ENCODE data around the gene FURIN. TPM values are rescaled to one million over a fixed set of nuclear protein-coding genes. Genes with fewer than 3 reads are reported as not detected.

The FURIN gene
- polyA plus RNA-seq, 2 of the 4 experiments (the other 2 are of a cell fraction) = 16.8 to 33.3 TPM

DNA sequence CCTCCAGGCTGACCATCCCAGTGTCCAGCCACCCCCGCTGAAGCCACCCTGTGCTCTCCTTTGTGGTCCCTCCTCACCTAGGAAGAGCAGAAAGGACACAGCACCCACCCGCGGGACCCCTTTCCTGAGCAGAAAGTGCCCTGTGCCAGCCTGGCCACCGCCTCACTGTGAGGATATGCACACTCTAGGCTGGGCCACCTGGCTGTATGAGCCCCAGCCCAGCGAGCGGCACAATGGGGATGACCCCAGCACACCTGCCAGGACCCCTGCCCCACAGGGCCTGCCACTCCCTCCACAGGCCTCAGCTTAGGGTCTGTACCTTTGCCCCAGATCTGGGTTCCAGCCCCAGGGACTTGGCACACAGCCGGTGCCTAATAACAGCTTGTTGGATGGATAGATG lies 47.9 kb upstream of the FURIN start:
- Histone ChIP-seq H3K4me3 (no peak overlapping the region), H3K27ac (no peak overlapping the region), H3K4me2 (no peak overlapping the region), H3K4me1 (peaks cover 15% of the 10 kb centered on the region; the same call in 2 of the 3 replicates), H3K9me3 (no peaks in the 10 kb centered on the region)
- ATAC-seq (no peak), DNase-seq (ENCODE audit: low read depth in 1 of 2, low spot score in 1 of 2) (no peak), FAIRE-seq (no peak)
- ChIA-PET POLR2A (no interaction called here), CTCF (interaction anchor here (0.6 to 0.7 kb wide), 2 partner anchors 17 to 151 kb away, joined by 3 read pairs; no protein-coding TSS in a partner anchor)
- TF ChIP-seq, protein P1, sequence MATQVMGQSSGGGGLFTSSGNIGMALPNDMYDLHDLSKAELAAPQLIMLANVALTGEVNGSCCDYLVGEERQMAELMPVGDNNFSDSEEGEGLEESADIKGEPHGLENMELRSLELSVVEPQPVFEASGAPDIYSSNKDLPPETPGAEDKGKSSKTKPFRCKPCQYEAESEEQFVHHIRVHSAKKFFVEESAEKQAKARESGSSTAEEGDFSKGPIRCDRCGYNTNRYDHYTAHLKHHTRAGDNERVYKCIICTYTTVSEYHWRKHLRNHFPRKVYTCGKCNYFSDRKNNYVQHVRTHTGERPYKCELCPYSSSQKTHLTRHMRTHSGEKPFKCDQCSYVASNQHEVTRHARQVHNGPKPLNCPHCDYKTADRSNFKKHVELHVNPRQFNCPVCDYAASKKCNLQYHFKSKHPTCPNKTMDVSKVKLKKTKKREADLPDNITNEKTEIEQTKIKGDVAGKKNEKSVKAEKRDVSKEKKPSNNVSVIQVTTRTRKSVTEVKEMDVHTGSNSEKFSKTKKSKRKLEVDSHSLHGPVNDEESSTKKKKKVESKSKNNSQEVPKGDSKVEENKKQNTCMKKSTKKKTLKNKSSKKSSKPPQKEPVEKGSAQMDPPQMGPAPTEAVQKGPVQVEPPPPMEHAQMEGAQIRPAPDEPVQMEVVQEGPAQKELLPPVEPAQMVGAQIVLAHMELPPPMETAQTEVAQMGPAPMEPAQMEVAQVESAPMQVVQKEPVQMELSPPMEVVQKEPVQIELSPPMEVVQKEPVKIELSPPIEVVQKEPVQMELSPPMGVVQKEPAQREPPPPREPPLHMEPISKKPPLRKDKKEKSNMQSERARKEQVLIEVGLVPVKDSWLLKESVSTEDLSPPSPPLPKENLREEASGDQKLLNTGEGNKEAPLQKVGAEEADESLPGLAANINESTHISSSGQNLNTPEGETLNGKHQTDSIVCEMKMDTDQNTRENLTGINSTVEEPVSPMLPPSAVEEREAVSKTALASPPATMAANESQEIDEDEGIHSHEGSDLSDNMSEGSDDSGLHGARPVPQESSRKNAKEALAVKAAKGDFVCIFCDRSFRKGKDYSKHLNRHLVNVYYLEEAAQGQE (IDR thresholded peaks at IDR 0.05) = no peak
- TF ChIP-seq HOXA7 (CRISPR knock-in tag; IDR thresholded peaks at IDR 0.05) (no peak), ZSCAN20 (CRISPR knock-in tag; IDR thresholded peaks at IDR 0.05) (no peak), POLR2A (IDR thresholded peaks at IDR 0.05; ENCODE audit: low read length) (no peak), EHMT2 (IDR thresholded peaks at IDR 0.05; ENCODE audit: low read depth) (no peak), FOSL2 (IDR thresholded peaks at IDR 0.05) (no peak), FOSL2 (CRISPR knock-in tag; IDR thresholded peaks at IDR 0.05) (no peak), NPAS2 (CRISPR knock-in tag; IDR thresholded peaks at IDR 0.05; ENCODE audit: borderline replicate concordance) (no peak), EP300 (IDR thresholded peaks at IDR 0.05) (no peak), GATA3 (IDR thresholded peaks at IDR 0.05; ENCODE audit: borderline replicate concordance) (no peak), HEYL (CRISPR knock-in tag; IDR thresholded peaks at IDR 0.05) (no peak), KDM5A (IDR thresholded peaks at IDR 0.05) (no peak), PHF8 (IDR thresholded peaks at IDR 0.05; ENCODE audit: borderline replicate concordance, low read depth) (no peak)
- TF ChIP-seq, protein P2, sequence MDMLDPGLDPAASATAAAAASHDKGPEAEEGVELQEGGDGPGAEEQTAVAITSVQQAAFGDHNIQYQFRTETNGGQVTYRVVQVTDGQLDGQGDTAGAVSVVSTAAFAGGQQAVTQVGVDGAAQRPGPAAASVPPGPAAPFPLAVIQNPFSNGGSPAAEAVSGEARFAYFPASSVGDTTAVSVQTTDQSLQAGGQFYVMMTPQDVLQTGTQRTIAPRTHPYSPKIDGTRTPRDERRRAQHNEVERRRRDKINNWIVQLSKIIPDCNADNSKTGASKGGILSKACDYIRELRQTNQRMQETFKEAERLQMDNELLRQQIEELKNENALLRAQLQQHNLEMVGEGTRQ (IDR thresholded peaks at IDR 0.05) = no peak
- TF ChIP-seq, protein P3, sequence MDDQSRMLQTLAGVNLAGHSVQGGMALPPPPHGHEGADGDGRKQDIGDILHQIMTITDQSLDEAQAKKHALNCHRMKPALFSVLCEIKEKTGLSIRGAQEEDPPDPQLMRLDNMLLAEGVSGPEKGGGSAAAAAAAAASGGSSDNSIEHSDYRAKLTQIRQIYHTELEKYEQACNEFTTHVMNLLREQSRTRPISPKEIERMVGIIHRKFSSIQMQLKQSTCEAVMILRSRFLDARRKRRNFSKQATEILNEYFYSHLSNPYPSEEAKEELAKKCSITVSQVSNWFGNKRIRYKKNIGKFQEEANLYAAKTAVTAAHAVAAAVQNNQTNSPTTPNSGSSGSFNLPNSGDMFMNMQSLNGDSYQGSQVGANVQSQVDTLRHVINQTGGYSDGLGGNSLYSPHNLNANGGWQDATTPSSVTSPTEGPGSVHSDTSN (IDR thresholded peaks at IDR 0.05) = no peak
- TF ChIP-seq, protein P4, sequence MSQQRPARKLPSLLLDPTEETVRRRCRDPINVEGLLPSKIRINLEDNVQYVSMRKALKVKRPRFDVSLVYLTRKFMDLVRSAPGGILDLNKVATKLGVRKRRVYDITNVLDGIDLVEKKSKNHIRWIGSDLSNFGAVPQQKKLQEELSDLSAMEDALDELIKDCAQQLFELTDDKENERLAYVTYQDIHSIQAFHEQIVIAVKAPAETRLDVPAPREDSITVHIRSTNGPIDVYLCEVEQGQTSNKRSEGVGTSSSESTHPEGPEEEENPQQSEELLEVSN (IDR thresholded peaks at IDR 0.05; ENCODE audit: borderline replicate concordance, low read depth) = no peak
- 75% methylated on average over 5 of the region's 7 CpGs for WGBS (ENCODE audit: missing lambda C conversion rate)

DNA sequence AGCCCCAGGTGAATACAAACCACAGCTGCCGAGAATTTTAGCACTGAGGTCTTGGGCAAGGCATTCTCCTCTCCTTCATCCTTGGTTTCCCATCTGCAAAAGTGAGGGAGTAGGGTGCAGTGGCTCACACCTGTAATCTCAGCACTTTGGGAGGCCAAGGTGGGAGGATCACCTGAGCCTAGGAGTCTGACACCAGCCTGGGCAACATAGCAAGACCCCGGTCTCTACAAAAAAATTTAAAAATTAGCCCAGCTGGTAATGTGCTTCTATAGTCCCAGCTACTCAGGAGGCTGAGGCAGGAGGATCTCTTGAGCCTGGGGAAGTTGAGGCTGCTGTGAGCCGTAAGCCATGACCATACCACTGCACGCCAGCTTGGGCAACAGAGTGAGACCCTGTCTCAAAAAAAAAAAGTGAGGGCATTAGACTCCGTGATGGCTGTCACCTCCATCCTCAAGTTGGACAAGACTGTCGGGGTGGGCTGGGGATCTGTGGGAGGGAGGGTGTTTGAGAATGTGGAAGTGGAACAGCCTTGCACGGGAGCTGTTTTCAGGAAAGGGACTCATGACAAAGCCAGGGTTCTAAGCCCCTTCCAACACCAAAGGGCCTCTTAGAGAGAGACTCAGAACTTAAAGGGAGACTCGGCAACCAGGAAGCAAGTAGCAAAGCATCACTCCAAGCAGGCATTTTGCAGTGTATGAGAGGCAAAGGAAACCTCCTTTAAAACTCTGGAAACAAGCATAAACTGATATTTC lies 46.0 kb upstream of the FURIN start:
- H3K4me3 ChIP-seq = no peak overlapping the region
- ATAC-seq (no peak), FAIRE-seq (no peak), DNase-seq (ENCODE audit: low read depth in 1 of 2, low spot score in 1 of 2) (no peak)
- ChIA-PET CTCF (interaction anchor here (0.9 to 1.3 kb wide), 5 partner anchors 11 to 205 kb away, joined by 3 to 6 read pairs (median 3); no protein-coding TSS in a partner anchor), POLR2A (no interaction called here)
- peaks cover 15% of the 10 kb centered on the region; the same call in 2 of the 3 replicates for H3K4me1 ChIP-seq
- no peak overlapping the region for H3K4me2 ChIP-seq
- 83% methylated on average over 8 of the region's 8 CpGs for WGBS (ENCODE audit: missing lambda C conversion rate)
- H3K27ac ChIP-seq = no peak overlapping the region
- H3K9me3 ChIP-seq = no peaks in the 10 kb centered on the region
- TF ChIP-seq NFE2L2 (conservative IDR thresholded peaks at IDR 0.05; ENCODE audit: low read length) (no peak), BHLHE40 (IDR thresholded peaks at IDR 0.05; ENCODE audit: low read depth, low read length) (no peak), PHF8 (IDR thresholded peaks at IDR 0.05; ENCODE audit: borderline replicate concordance, low read depth) (no peak), RFX5 (IDR thresholded peaks at IDR 0.05) (no peak), KDM1A (IDR thresholded peaks at IDR 0.05; ENCODE audit: low read depth) (no peak), CEBPB (IDR thresholded peaks at IDR 0.05) (no peak), ZC3H11A (IDR thresholded peaks at IDR 0.05) (no peak), FOXS1 (CRISPR knock-in tag; IDR thresholded peaks at IDR 0.05) (no peak), RNF2 (IDR thresholded peaks at IDR 0.05; ENCODE audit: borderline replicate concordance, low read depth) (no peak), EP300 (IDR thresholded peaks at IDR 0.05) (no peak), RCOR1 (IDR thresholded peaks at IDR 0.05; ENCODE audit: low read depth, low read length) (no peak), CBX8 (IDR thresholded peaks at IDR 0.05) (no peak), GATA3 (IDR thresholded peaks at IDR 0.05; ENCODE audit: borderline replicate concordance) (no peak), TP53 (CRISPR knock-in tag; IDR thresholded peaks at IDR 0.05) (no peak)
- TF ChIP-seq, protein P5, sequence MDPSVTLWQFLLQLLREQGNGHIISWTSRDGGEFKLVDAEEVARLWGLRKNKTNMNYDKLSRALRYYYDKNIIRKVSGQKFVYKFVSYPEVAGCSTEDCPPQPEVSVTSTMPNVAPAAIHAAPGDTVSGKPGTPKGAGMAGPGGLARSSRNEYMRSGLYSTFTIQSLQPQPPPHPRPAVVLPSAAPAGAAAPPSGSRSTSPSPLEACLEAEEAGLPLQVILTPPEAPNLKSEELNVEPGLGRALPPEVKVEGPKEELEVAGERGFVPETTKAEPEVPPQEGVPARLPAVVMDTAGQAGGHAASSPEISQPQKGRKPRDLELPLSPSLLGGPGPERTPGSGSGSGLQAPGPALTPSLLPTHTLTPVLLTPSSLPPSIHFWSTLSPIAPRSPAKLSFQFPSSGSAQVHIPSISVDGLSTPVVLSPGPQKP (IDR thresholded peaks at IDR 0.05; ENCODE audit: low read depth, low read length) = no peak
- TF ChIP-seq, protein P4 (IDR thresholded peaks at IDR 0.05; ENCODE audit: borderline replicate concordance, low read depth) = no peak
